Measurements from ENCODE around the gene SLC25A48. TPM values are rescaled to one million over a fixed set of nuclear protein-coding genes. Genes with fewer than 3 reads are reported as not detected.
"Not testable (repeated sequence)": the region's sequence is repeated elsewhere in the genome, so short reads cannot be mapped to it uniquely, and the experiment has no call there.

The SLC25A48 gene
- total and polyA plus RNA-seq, 9 donors, result 1.4 TPM; not detected in 8

- Histone ChIP-seq H3K4me1 (ENCODE audit: insufficient read depth) (no peaks in the 10 kb centered on the region), H3K27me3 (no peaks in the 10 kb centered on the region), H3K9me3 (no peaks in the 10 kb centered on the region), H3K36me3 (no peaks in the 10 kb centered on the region), H3K4me3 (no peak overlapping the region), H3K27ac (no peak overlapping the region)
- WGBS, 3 donors, result 33 to 36% (median 36%) methylated on average over 16 of the region's 16 CpGs
- intact Hi-C loops (cut with DNase I), result loop anchor here in 2 of 4 donors (5.0 kb wide), 2 partner anchors 272 to 277 kb away; no protein-coding TSS in a partner anchor
- TF ChIP-seq EP300 (IDR thresholded peaks at IDR 0.05) (no peak), CTCF (IDR thresholded peaks at IDR 0.05) (no peak), POLR2A (IDR thresholded peaks at IDR 0.05) (no peak)
- no peak for DNase-seq
These were observed 363 bp upstream of the SLC25A48 start for GRCh38 chr5:135833961-135834638.

GRCh38 chr5:135835766-135836165 lies 1.3 kb downstream of the SLC25A48 start:
- H3K36me3 ChIP-seq, result no peaks in the 10 kb centered on the region
- WGBS, 3 donors, result 54 to 62% (median 58%) methylated on average over 7 of the region's 7 CpGs
- intact Hi-C loops (cut with DNase I), result no loop called here
- H3K27me3 ChIP-seq, result no peaks in the 10 kb centered on the region
- H3K9me3 ChIP-seq, result no peaks in the 10 kb centered on the region
- no peak for TF ChIP-seq EP300 (IDR thresholded peaks at IDR 0.05)
- no peak for TF ChIP-seq CTCF (IDR thresholded peaks at IDR 0.05)
- TF ChIP-seq POLR2A (IDR thresholded peaks at IDR 0.05), result no peak
- no peak overlapping the region for H3K4me3 ChIP-seq
- H3K27ac ChIP-seq, result no peak overlapping the region
- H3K4me1 ChIP-seq (ENCODE audit: insufficient read depth), result no peaks in the 10 kb centered on the region
- DNase-seq, result no peak

- H3K4me1 ChIP-seq (ENCODE audit: insufficient read depth); DNase-seq; H3K27ac ChIP-seq; H3K27me3 ChIP-seq; H3K36me3 ChIP-seq; H3K9me3 ChIP-seq; H3K4me3 ChIP-seq: not testable (repeated sequence)
- intact Hi-C loops (cut with DNase I), result loop anchor here in 1 of 4 donors (1.0 kb wide), 1 partner anchor 23 kb away; no protein-coding TSS in a partner anchor
These were observed 3.9 kb downstream of the SLC25A48 start for GRCh38 chr5:135838395-135838794.

- no peak for TF ChIP-seq CTCF (IDR thresholded peaks at IDR 0.05)
- no peak for TF ChIP-seq EP300 (IDR thresholded peaks at IDR 0.05)
- intact Hi-C loops (cut with DNase I), result no loop called here
- Histone ChIP-seq H3K36me3 (no peaks in the 10 kb centered on the region), H3K4me1 (ENCODE audit: insufficient read depth) (no peaks in the 10 kb centered on the region), H3K4me3 (no peak overlapping the region), H3K9me3 (no peaks in the 10 kb centered on the region), H3K27ac (no peak overlapping the region), H3K27me3 (no peaks in the 10 kb centered on the region)
- WGBS, 3 donors, result 67 to 70% (median 68%) methylated on average over 4 of the region's 4 CpGs
- DNase-seq, result no peak
These were observed 5.1 kb downstream of the SLC25A48 start for GRCh38 chr5:135839566-135839965.

- WGBS, 3 donors, result 39 to 51% (median 40%) methylated on average over 4 of the region's 4 CpGs
- H3K27me3 ChIP-seq, result no peaks in the 10 kb centered on the region
- TF ChIP-seq EP300 (IDR thresholded peaks at IDR 0.05) (no peak), CTCF (IDR thresholded peaks at IDR 0.05) (no peak), POLR2A (IDR thresholded peaks at IDR 0.05) (no peak)
- H3K36me3 ChIP-seq, result no peaks in the 10 kb centered on the region
- H3K4me3 ChIP-seq, result no peak overlapping the region
- intact Hi-C loops (cut with DNase I), result no loop called here
- no peaks in the 10 kb centered on the region for H3K9me3 ChIP-seq
- H3K4me1 ChIP-seq (ENCODE audit: insufficient read depth), result no peaks in the 10 kb centered on the region
- H3K27ac ChIP-seq, result no peak overlapping the region
- no peak for DNase-seq
These were observed 6.5 kb downstream of the SLC25A48 start for GRCh38 chr5:135840959-135841358.

Measured in ovary (tissue), 9 donors.